HG03135 (cell line): Measurements from ENCODE around the gene ASTN1.

ENCODE experiments used
- ATAC-seq: cut with Tn5 transposase; IDR thresholded peaks from one replicate; pipeline ENCODE4 v1.9.1; 2021; ENCODE audit warnings: mild to moderate bottlenecking, moderate library complexity; ENCODE audit not compliant: unreplicated experiment

The ASTN1 gene

GRCh38 chr1:177044390-177044789 is 120.1 kb downstream of the ASTN1 start:
- no peak for ATAC-seq

- no peak for ATAC-seq
These were observed 120.9 kb downstream of the ASTN1 start for GRCh38 chr1:177043597-177043996.

DNA sequence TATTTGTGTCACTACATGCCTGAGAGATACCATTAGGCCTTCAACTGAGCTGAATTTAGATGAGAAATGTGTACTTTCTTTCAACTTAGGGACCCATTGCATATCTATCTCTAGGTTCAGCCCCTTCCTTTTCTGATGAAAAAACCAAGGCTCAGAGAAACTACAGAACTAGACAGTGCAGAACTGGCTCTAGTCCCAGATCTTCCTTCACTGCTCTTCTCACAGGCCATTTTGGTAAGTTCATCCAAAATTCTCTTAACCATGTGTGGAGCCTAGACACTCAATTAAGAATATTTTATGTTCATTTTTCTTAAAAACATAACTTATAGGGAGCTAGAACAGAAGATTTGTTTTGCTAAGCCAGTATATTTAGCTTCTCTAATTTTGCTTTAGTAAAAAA is 128.9 kb downstream of the ASTN1 start:
- no peak for ATAC-seq

GRCh38 chr1:177033628-177034027 is 130.9 kb downstream of the ASTN1 start:
- no peak for ATAC-seq

DNA sequence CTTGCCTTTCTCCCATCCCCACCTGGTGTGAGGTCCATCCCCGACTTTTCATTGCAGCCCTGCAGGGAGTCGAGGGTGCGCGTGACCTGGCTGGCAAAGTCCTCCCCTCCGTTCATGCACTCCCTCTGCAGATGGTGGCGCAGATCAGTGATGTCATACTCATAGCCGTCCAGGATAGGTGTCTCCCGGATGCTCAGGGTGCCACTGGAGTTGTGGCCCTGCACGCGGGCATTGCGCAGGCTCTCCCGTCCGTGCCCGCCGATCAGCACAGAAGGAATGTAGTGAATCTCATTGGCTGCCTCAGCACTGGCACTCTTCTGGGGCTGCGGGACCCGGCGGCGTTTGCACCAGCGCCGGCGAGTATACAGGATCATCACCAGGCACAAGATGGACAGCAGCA is 132.1 kb downstream of the ASTN1 start:
- ATAC-seq: no peak

DNA sequence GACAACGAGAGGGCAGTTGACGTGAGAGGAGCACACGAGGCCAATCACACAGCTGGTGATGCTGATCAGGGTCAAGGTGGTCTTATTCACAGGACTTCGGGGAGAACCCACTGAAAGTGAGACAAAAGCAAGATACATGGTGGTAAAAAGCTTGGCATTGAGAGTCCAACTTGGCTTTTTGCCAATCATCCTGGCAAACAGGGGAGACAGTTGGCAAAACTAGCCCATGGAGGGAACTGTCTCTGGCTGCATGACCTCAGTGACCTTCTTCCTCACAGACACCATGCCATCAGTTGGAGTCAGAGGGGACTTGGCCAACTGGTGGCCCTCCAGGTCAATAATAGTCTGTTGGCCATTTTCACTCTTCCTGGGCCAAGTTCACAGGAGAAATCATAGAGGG is 139.9 kb downstream of the ASTN1 start:
- no peak for ATAC-seq

DNA sequence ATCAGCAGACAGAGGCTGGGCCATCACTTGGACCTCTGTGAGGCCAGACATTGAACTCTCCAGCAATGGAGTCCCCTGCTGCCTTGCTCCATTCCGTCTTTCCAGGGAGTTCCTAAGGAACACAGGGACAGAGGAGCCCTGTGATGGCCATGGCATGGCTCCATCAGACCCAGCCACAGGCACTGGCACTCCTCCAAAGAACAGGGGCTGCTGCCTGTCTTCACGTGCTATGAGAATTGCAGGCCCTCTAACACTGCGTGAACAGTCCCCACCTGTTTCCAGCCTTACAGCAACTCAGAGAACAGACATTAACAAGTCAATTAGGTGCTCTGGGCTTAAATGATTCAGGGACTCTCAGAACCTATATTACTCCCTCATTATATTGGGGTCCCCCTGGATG is 140.8 kb downstream of the ASTN1 start:
- no peak for ATAC-seq

- ATAC-seq: no peak
These were observed 141.3 kb downstream of the ASTN1 start for GRCh38 chr1:177023249-177023648.

DNA sequence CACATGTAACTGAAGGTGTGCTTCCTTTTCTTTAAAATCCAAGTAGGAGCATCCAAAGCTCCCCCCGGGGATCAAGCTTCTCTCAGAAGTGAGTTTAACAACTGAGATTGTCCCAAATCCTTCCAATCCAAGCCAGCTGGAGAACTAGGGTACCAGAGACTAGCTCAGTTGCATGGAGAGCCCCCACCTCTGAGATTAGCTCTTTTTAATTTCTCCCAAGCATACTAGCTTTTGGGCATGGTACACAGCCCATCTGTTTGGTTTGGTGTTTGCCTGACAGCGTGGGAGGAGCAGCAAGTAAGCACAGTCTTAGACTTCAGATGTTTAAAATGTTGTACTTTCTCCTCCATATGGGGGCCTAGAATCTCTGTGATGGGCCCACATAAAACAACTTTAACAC is 142.8 kb downstream of the ASTN1 start:
- ATAC-seq: no peak

GRCh38 chr1:177020851-177021589 is 143.5 kb downstream of the ASTN1 start:
- no peak for ATAC-seq

GRCh38 chr1:177017287-177017852 is 147.1 kb downstream of the ASTN1 start:
- no peak for ATAC-seq

- no peak for ATAC-seq
These were observed 150.2 kb downstream of the ASTN1 start for GRCh38 chr1:177014325-177014724.

DNA sequence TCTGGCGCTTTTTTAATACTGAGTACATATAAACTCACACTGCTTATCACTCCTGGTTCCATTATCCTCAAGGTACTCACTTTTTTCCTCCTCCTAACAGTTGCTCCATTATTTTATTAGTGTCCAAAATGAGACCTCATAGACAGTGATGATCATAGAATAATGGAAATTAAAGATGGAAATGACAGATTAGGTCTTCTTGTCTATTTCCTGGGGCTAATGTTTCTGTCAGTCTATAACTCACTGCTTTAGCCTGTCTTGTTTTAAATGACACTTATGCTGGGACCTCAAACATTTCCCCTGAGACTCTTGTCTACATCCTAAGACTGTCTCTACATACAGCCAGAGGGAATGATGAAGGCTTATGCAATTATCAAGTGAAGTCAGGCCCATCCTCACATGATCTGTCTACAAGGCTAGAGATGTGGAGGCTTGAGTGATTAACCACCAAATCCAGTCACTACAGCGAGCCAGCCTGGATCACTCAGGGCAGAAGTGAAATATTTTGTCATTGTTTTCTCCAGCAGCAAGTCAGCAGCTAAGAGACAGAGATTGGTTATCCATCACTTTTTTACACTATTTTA is 152.1 kb downstream of the ASTN1 start:
- no peak for ATAC-seq

- no peak for ATAC-seq
These were observed 153.0 kb downstream of the ASTN1 start for GRCh38 chr1:177011508-177011907.

GRCh38 chr1:177010211-177010825 is 154.2 kb downstream of the ASTN1 start:
- ATAC-seq: no peak

DNA sequence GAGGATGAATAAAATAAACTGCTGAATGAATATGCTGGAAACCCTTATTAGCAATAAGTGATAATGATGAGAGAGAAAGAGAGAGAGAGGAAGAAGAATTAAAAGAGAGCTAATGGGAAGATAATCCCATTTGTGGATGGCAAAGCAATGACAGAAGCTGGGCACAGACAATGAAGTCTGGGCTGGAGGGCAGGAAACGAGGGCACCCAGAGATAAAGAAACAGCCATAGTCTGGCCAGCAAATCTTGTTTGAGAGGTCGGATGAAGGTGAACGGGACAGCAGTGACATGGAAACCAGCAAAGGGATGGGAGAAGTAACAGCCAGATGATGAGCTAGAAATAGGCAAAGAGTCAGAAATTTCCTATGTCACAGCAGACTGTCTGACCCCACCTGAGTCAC is 155.9 kb downstream of the ASTN1 start:
- no peak for ATAC-seq

GRCh38 chr1:177007437-177008161 is 156.9 kb downstream of the ASTN1 start:
- no peak for ATAC-seq

- no peak for ATAC-seq
These were observed 161.6 kb downstream of the ASTN1 start for GRCh38 chr1:177002891-177003290.

GRCh38 chr1:177001556-177001955 is 163.0 kb downstream of the ASTN1 start:
- no peak for ATAC-seq

DNA sequence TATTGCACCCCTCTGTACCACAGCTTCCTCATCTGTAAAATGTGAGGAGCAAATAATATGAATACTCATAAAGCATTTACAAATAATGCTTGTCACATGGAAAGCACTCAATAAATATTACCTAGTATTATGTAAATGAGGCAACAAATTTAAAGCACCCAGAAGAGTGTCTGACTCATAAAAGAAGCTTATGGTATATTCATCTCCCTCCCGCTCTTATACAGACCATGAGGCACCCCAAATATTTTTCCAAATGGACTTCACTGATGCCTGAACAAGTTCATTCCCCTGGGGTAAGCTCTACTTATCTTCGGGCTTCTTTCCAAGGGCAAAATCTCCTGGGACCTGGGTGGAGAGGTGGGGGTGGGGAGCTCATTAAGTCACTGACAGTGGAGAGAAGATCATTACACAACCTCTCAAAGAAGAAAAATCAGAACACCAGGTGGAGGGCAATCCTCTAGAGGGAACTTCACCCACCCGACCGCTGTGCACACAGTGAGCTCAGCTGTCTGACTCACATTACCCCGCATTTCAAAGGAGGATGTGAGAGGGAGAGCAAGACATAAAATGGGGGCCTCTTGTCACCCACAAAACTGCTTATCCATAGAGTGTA is 166.2 kb downstream of the ASTN1 start:
- no peak for ATAC-seq
